HG03159 (cell line): ENCODE results near the gene SH3TC1.
A peak's percentile ranks its signal among the peaks of the same experiment; 100 is the strongest.

ENCODE experiments used
- ATAC-seq: cut with Tn5 transposase; IDR thresholded peaks from one replicate; pipeline ENCODE4 v1.9.1; 2021; ENCODE audit warnings: mild to moderate bottlenecking, moderate library complexity; ENCODE audit not compliant: unreplicated experiment

SH3TC1 gene

DNA sequence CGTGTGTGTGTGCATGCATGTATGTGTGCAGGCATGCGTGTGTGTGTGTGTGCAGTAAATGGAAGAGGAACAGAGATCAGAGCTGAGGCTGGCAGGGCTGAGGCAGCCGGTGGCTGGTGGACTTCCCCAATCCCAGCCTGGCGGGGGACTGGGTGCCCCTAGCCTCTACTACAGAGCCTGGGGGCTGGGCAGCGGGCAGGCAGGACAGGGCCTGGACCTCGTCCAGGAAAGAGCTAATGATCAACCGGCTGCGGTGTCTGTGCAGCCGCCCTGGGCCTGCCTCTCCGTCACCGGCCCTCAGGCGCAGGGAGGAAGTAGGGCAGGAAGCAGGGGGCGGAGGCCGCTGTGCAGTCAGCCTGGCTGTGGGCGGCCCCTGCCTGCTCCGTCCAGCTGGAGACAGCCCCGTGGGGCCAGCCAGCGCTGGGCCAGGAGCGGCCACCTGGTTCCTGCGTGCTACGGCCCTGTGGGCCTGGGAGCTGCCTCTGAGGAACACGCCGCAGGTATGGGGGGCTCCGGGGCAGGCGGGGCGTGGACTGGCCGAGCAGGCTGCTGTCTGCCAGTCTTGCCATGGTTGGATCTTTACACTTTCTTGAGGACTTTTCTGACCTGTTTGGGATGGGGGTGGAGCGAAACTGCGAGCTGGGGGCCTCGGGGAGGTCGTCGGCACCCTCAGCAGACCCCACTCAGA, at the start of gene SH3TC1:
TSS of gene SH3TC1 (plus strand) at position 385 of the 688 bp plus-strand sequence. CDS start 5,905 bp downstream, outside the sequence.
- peak; percentile 78 for ATAC-seq

DNA sequence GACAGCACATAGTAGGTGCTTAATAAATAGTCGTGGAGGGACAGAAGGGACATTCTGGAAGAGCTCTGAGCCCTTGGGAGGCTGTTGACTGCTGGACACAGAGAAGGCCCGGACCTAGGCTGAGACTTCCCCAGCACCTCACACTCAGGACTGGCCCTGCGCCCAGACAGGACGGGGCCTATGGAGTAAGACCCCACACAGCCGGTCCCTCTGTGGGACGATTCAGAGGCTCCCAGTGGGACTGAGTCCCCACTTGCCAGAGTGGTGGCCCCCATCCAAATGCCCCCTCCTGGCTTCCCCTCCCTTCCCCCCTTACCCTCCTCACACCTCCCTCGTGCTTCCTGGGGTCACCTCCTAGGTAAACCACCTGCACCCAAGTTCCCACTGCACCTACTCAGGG, 49.4 kb upstream of the SH3TC1 start:
- no peak for ATAC-seq

DNA sequence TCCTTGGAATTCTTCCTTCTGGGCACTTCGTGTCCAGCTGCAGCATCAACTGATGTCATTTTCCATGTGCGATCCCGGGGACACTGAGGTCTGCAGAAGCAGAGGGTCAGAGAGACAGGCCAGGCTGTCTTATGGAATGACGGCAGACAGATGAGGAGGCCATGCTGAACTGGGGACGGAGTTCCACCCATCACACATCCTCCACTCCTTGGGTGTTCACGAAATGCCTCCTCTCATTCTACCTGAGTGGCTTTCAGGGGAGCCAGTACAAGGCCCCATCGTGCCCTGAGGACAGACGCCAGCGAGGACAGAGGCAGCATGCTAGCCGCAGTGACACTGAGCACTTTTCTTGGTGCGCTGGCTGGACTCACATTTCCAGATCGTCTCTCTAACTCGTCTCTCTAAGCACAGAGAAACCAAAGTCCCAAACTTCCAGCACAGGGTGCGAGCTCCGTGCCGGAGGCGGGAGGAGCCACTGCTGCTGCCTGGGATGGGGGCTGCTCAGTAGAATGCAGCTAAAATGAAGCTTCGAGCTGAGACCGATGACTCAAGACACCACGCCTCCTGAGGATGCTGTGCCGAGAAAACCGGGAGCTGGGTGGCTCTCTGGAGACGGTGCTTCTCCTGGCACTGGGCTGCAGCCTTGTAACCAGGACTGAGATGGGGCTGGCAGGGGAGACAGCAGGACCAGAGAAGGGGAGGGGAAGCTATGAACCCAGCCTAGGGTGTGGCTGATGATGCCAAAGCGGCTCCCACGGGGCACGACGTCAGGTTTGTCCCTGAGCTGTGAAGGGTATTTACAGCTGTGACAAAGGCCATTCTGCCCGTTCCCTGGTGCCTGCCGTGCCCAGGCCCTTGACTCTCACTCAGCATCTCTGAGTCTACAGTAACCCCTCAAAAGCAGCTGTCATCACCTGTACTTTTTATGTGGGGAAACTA, 48.7 kb upstream of the SH3TC1 start:
- ATAC-seq, result no peak

DNA sequence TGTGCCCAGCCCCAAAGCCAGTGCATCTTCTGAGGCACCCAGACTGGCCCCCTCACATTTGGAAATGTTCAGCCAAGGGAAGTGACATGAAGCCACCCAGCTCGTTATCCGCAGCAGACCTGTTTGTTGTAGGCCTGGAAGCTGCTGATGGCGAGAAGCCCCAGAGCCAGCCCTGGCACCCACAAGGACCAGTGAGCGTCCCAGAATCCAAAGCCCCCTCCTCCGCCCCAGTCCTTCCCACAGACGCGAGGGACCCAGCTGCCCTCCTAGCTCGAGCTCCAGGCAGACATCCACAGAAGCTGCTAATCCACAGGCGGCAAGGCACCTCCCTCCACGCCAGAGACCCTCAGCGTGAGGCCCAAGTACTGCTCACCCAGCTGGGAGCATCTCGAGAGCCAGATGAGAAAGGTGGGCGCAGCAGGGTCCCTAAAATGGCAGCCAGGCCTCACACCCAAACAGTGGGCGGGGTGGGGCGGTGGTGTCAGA, 47.9 kb upstream of the SH3TC1 start:
- ATAC-seq, result no peak

DNA sequence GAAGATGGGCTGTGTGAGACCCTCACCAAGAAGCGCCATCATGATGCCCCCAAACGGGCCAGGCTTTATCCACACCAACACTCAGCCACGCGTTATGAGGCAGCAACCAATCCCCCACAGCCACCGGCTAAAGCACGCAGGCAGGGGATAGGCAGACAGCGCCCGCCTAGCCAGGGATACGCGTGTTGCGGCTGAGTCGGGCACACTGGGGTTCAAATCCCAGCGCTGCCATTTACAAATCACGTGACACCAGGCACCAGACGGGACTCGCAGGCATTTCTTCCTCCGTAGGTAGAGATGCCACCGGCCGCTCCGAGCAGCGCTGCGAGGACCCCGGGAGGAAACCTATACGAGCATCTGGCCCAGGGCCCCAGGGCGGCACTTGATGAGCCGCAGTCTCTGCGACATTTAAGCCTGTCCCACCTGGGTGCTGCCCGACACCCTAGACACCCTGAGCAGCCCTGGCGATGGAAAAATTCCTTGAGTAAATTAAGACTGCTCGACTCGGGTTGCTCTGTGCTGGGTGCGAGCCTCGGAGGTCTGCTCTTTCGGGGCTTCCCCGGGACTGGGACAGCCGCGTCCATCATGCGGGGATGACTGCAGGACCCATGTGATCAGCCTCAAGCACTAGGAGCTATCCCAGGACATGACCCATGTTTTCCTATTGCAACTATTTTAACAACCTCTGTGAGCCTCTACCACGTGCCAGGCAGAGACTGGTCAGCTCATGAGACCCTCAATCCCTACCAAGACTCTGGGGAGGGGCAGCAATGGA, 46.8 kb upstream of the SH3TC1 start:
- no peak for ATAC-seq

DNA sequence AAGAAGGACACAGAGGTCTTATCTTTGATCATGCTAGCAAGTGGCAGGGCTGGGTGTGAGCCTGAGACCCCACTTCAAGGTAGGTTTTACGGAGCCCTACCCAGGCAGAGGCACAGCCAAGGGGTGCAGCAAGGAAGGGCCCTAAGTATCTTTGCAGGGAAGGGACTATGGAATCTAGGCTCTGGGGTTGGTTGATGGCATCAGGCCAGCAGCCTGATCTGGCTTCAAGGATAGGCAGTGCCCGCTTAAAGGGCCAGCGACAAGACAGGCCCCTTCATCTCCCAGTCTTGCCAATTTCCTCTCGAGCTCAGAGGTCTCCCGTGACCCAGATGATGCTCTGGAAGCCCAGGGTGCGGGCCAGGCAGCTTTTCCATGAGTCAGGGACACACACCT, 46.2 kb upstream of the SH3TC1 start:
- no peak for ATAC-seq

DNA sequence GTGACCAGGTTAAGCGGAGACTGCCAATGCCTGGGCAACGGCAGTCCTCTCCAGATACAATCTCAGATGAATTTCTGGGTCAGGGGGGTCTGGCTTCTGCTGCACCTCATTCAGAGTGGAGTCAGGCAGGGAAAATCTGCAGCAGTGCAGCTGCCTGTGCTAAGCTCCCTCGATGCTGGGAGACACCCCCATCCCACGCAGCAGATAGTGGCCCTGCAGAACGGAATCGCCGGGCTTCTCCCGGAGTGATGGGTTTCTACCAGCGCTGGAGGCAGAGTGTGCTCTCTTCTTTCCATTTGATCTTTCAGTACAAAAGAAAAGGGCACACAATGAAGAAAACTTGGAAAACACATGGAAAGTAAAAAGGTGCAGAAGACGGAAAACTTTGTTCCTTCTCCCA, 45.6 kb upstream of the SH3TC1 start:
- ATAC-seq, result no peak

DNA sequence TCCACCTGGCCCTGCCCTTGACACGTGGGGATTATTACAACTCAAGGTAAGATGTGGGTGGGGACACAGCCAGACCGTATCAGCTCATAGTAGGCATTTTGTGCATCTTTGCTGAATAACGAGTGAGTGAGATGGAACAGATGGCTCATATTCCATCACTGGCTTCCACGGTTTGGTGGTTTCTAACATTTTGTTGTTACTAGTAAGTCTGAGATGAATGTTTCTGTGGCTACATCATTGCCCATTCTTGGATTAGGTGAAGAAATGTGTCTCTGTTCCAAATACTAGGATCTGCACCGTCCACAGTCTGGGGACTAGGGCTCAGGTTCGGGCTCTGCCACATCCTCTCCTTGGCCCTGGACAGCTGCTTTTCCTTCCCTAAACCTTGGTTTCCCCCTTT, 44.0 kb upstream of the SH3TC1 start:
- no peak for ATAC-seq

DNA sequence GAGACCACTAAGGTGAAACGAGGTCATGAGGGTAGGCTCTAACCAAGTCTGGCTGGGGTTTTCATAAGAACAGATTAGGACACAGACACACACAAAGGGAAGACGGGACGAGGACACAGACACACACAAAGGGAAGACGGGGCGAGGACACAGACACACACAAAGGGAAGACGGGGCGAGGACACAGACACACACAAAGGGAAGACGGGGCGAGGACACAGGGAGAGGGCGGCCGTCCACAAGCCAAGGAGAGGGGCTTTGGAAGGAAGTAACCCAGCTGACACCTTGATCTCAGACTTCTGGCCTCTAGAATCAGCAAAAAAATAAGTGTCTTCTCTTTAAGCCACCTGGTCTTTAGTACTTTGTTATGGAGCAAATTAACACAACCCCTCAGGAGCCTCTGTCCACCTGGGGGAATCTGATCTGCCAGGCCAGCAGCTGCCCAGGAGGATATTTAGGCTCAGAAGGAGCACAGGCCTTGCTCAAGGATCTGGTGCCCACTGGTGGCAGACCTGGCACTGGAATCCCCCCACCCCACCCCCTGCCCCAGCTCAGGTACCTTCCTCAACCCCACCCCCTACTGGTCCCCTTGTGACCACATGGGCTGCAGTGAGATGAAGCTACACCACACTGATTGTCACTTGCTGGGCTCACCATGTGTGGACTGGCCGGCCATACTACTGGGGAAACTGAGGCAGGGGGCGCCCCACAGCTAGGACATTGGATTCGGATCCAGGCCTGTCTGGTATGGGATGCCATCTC, 43.2 kb upstream of the SH3TC1 start:
- no peak for ATAC-seq

DNA sequence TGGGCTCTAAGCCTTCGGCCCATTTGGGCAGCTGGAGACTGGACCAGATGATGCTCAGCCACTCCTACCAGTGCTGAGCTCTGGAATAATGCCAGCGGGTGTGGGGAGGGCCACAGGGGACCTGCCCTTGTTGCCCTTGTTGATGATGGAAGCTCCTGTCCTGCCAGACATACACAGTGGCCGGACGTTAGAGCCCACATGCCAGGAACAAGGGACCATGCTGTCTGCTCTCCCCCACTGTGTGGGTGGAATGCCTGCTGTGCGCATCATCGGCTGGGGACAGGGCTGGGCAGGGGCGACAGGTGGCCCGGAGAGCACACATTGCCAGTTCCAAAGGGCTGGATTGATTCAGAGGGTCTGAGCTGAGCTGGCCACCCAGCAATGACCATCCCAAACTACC, 42.5 kb upstream of the SH3TC1 start:
- ATAC-seq, result no peak

DNA sequence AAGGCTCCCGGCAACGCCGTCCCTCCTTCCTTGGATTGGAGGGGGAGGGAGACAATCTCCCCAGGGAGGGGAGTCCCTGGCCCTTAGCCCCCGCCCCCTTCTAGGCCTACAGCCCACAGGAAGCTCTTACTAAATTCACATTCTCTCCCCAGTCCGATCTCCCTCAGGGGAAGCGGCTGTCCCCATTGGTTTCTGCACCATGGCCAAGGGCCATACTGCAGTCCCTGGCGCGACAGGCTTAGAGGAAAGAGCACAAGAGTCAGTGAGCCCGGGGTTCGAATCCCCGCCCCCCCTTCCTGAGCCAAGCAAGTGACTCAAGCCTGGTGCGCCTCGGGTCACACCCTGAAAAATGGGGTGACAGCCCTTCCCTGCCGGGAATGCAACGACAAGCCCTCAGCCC, 41.6 kb upstream of the SH3TC1 start:
- no peak for ATAC-seq

DNA sequence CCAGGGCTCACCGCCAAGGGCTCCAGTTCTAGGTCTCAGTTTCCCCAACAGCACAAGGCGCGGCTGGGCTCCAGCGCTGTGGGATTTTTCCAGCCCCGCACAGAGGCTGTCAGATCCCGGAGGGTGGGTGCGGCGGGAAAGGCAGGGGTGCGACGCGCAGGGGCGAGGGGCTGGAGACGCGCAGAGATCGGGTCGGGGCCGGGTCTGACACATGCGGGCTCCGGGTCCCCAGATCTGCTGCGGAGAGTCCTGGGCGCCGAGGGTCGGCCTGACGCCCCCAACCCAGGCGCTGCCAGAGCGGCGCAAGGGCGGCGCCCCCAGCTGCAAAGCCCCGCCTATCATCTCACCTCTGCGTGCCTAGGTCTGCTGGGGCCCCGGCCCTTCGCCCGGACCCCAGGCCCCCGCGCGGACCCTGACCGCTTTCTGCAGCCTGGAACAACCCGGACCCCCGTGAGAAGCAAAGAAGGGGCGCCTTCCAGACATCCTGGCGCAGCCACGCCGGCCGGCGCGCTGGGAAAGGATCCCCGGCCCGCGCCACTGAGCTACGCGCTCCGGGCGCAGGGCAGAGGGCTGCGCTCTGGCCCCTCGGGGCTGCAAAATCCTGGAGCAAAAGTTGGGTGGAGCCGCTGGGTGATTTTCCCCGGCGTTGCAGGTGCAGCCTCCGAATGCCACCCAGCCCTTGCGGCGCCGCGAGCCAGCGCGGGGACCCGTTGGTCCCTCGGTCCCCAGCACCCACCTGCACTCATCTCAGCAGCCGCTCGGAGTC, 41.0 kb upstream of the SH3TC1 start:
- no peak for ATAC-seq

DNA sequence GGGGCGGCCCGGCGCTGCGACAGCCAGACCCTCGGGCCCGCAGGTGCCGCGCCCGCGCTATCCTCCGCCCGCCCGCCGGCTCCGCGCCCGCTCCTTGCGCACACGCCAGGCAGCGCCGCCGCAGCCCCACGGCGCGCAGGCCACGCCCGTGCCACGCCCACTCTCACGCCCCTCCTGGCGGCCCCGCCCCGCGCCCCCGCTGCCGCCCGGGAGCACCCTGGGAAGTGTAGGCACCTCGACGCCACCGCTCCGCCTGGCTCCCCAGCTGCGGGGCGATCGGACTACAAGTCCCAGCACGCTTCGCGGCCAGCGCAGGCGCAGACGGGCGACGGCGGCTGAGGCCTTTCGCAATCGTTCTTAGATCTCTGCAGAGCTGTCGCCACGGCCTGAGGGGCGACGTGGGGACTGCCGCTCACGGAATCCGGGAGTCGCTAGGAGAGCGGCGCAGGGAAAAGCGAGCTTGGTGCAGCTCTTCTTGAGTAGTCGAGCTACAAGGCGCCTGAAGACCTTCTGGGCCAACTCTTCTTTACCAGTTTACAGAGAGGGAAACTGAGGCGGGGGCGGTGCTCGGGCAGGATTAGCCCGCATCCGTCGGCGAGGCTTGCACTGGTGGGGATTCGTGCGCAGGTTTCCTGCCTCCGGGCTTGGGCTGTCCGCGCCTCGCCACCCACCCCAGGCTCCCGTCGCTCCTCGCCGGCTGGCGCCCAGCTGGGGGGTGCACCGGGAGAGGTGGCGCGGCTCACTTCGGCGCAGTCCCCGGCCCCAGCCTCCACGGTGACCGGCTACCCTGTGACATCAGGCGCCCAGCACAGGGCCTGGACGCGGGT, 40.2 kb upstream of the SH3TC1 start, which contains the start of gene ABLIM2:
TSS of gene ABLIM2 (minus strand) at position 104 of the 827 bp plus-strand sequence. CDS start 124 bp downstream, outside the sequence.
- ATAC-seq, result peak; percentile 96

DNA sequence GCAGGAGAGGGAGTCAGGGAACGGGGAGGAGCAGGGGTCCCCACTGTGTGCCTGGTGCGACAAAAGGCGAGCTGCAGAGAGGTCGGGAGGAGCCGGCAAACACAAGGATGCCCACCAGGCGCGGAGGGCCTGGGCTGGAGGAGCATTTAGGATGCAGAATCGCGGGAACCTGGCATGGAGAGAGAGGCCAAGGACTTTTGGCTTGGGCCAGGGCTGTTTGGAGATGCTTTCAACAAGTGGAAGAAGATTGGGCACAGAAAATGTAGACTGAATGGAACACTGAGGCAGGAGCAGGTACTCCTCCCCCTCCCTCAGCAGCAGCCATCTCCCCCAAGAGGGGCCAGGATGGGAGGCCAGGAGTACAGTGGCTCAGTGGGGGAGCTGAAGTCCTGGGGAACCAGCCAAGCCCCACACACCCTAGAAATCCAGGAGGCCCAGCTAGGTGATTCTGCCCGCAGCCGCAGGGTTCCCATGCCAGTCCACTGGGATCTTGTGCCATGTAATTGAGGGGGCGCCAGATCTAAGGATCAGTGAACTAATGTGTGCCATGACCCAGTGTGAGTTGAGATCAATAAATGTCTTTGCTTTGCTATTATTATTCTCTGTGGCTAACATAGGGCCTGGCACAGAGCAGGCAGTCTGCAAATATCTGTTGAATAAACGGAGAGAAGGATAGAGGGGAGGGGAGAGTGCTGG, 39.4 kb upstream of the SH3TC1 start:
- no peak for ATAC-seq

DNA sequence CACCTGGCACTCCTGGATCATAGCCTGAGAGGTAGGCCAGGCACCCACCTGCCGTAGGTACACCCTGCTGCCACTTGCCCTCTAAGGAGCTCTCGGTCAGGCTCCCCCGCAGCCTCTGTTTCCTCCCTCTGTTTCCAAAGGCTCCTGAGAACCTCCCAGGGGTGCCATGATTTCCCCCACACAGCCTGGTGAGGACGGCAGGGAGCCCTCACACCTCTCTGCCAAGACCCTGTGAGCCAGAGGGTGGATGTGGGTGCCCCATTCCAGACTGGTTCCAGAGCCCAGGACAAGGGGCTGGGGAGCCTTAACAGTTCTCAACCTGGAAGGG, 38.9 kb upstream of the SH3TC1 start:
- no peak for ATAC-seq

DNA sequence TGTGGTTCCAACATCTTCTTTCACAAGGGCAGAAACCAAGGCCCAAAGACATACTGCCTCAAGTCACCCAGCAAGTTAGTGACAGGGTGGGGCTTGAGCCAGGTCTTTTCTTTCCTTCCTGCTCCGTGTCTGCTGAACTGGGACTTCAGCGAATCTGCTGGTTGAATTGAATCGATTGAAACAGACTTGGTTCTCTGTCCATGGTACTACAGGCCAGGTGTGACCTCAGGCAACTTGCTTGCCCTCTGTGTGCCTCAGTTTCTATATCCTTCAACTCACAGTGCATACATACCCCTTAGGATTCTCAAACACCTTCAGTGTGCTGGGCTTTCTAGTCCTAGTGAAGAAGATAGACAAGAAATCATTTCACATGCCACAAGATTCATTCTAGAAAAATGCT, 38.5 kb upstream of the SH3TC1 start:
- ATAC-seq, result no peak

DNA sequence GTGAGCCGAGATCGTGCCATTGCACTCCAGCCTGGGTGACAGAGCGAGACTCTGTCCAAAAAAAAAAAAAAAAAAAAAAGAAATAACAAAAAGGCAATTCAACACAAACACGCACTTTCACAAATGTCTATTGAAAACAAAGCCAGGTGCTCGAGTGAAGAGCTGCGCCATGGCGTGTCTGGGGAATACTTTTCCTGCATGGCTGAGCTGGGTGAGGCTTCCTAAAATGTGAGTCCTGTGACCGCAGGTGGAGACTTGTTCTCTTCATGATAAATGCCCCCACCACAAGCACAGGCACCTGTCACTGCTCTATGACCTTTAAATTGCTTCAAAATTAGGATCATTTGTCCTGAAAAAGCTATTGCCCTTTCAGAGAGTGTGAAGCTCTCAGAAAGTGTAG, 36.5 kb upstream of the SH3TC1 start:
- no peak for ATAC-seq

DNA sequence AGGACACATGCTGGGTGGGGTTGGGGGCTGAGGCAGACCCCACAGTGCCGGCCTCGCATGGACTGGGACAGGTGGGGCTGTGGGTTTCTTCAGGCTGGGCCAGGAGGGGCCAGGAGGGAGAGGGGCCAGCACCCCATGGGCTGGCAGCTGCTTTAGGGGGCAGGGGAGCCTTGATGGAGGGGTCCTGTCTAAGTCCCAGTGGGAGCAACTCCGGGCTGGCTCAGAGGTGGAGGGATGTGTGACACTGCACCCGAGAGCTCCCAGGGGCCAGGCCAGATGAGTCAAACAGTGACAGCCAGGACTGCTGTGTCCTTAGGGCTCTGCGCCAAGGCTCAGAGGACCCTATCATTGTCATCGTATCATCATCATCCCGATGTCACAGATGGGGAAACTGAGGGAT, 36.1 kb upstream of the SH3TC1 start:
- no peak for ATAC-seq
